DOHH2 (cell line): Measurements from ENCODE around the gene L3MBTL3.
"Not testable (repeated sequence)": the region's sequence is repeated elsewhere in the genome, so short reads cannot be mapped to it uniquely, and the experiment has no call there.

Source experiments
- H3F3A ChIP-seq: fragments of 200-600 bp; sonication (generic), shearing (Covaris generic); 2 replicates; pipeline ENCODE4 v1.6.0; 2016; ENCODE audit warnings: antibody characterized with exemption, mild to moderate bottlenecking; ENCODE audit not compliant: control insufficient read depth, insufficient read depth
- H3K27ac ChIP-seq: fragments of 200-600 bp; sonication (generic); 2 replicates; pipeline ENCODE4 v1.5.1; 2014; ENCODE audit warnings: low read depth, mild to moderate bottlenecking, low read length, moderate library complexity
- H3K27me3 ChIP-seq: fragments of 200-600 bp; sonication (generic); 2 replicates; pipeline ENCODE4 v1.6.1; 2014; ENCODE audit warnings: mild to moderate bottlenecking, low read length, mixed read lengths; ENCODE audit not compliant: control insufficient read depth
- H3K36me3 ChIP-seq: fragments of 200-600 bp; sonication (generic); 2 replicates; pipeline ENCODE4 v1.6.1; 2014; ENCODE audit warnings: mild to moderate bottlenecking, low read length, moderate library complexity, mixed read lengths; ENCODE audit not compliant: control insufficient read depth
- H3K4me1 ChIP-seq: fragments of 200-600 bp; sonication (generic); 2 replicates; pipeline ENCODE4 v1.6.1; 2014; ENCODE audit warnings: mild to moderate bottlenecking, low read length, mixed read lengths; ENCODE audit not compliant: control insufficient read depth
- H3K4me2 ChIP-seq: fragments of 200-600 bp; sonication (generic); 2 replicates; pipeline ENCODE4 v1.6.0; 2014; ENCODE audit warnings: mild to moderate bottlenecking, low read length, moderate library complexity
- H3K4me3 ChIP-seq: fragments of 200-600 bp; sonication (generic); 2 replicates; pipeline ENCODE4 v1.5.1; 2014; ENCODE audit warnings: mild to moderate bottlenecking, low read length, mixed read lengths
- H3K79me2 ChIP-seq: fragments of 200-600 bp; sonication (generic); 2 replicates; pipeline ENCODE4 v1.6.1; 2014; ENCODE audit warnings: mild to moderate bottlenecking, low read length, mixed read lengths; ENCODE audit not compliant: control insufficient read depth
- H3K9me2 ChIP-seq: fragments of 200-600 bp; sonication (generic); replicated peaks from 2 replicates; pipeline ENCODE4 v1.6.1; 2014; ENCODE audit warnings: mild to moderate bottlenecking, low read length, mixed read lengths; ENCODE audit not compliant: control insufficient read depth
- H3K9me3 ChIP-seq: fragments of 200-600 bp; sonication (generic); 2 replicates; pipeline ENCODE4 v1.6.1; 2014; ENCODE audit warnings: antibody characterized with exemption, low read length, mixed read lengths; ENCODE audit not compliant: control insufficient read depth, insufficient read depth
- H4K20me1 ChIP-seq: fragments of 200-600 bp; sonication (generic); 2 replicates; pipeline ENCODE4 v1.6.0; 2014; ENCODE audit warnings: low read depth, mild to moderate bottlenecking, antibody characterized with exemption, low read length, moderate library complexity; ENCODE audit not compliant: control insufficient read depth, insufficient read depth
- EZH2phosphoT487 ChIP-seq: fragments of 200-600 bp; sonication (generic); IDR thresholded peaks from 2 replicates; pipeline ENCODE4 v1.6.1; 2017; ENCODE audit warnings: borderline replicate concordance, mild to moderate bottlenecking, antibody characterized with exemption, low read length, moderate library complexity, mixed read lengths
- TF ChIP-seq, protein P1 (sequence below): fragments of 200-600 bp; sonication (generic); IDR thresholded peaks from one replicate; pipeline ENCODE4 v1.5.1; 2014; ENCODE audit warnings: antibody characterized with exemption, mild to moderate bottlenecking, low read depth, low read length; ENCODE audit not compliant: poor library complexity, severe bottlenecking

L3MBTL3 gene

DNA sequence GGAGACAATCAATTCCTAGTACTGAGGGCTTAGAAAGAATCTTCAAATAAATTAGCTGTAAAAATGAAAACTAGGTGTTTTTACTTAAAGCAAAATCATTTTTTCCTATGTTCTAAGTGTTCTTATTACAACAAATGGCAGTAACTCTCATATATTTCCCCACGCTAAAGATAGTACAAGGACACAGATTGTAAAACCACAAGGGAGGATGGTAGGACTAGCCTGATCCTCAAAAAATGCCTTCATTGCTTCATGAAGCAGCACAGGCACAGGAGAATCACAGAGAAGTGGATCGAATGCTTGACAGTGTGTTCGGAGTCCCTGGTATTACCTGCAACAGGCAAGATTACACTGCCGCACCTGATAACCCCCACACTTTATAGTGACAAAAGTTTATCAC lies 145.9 kb downstream of the L3MBTL3 start:
- no peaks in the 10 kb centered on the region for H3K79me2 ChIP-seq
- H4K20me1 ChIP-seq, result no peaks in the 10 kb centered on the region
- no peaks in the 10 kb centered on the region for H3K36me3 ChIP-seq
- no peak overlapping the region for H3K4me2 ChIP-seq
- H3K27ac ChIP-seq, result no peak overlapping the region
- no peak overlapping the region for H3K4me3 ChIP-seq
- H3K9me2 ChIP-seq, result no peaks in the 10 kb centered on the region
- no peaks in the 10 kb centered on the region for H3F3A ChIP-seq
- no peaks in the 10 kb centered on the region for H3K9me3 ChIP-seq
- H3K27me3 ChIP-seq, result no peaks in the 10 kb centered on the region
- no peaks in the 10 kb centered on the region for H3K4me1 ChIP-seq
- TF ChIP-seq EZH2phosphoT487, result no peak
- TF ChIP-seq, protein P1, sequence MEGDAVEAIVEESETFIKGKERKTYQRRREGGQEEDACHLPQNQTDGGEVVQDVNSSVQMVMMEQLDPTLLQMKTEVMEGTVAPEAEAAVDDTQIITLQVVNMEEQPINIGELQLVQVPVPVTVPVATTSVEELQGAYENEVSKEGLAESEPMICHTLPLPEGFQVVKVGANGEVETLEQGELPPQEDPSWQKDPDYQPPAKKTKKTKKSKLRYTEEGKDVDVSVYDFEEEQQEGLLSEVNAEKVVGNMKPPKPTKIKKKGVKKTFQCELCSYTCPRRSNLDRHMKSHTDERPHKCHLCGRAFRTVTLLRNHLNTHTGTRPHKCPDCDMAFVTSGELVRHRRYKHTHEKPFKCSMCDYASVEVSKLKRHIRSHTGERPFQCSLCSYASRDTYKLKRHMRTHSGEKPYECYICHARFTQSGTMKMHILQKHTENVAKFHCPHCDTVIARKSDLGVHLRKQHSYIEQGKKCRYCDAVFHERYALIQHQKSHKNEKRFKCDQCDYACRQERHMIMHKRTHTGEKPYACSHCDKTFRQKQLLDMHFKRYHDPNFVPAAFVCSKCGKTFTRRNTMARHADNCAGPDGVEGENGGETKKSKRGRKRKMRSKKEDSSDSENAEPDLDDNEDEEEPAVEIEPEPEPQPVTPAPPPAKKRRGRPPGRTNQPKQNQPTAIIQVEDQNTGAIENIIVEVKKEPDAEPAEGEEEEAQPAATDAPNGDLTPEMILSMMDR, result no peak

DNA sequence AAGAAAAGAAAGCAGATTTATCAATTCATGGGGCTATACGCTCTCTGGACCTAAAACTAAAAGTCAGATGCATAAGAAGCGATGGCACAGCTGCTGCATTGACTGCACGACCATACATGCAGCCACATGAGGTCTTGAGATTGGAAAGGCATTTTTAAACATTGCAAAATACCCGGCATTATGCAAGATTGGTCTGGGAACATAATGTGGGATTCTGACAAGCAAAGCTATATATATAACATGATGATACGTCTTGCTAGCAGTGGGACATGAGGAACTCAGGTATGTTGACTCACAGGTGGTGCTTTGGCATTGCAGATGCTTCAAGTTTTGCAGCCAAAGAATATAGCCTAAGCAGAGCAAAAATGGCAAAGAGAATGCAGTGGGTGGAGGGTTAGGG lies 149.3 kb downstream of the L3MBTL3 start:
- no peaks in the 10 kb centered on the region for H3K36me3 ChIP-seq
- H4K20me1 ChIP-seq, result no peaks in the 10 kb centered on the region
- no peaks in the 10 kb centered on the region for H3K9me3 ChIP-seq
- no peak overlapping the region for H3K4me2 ChIP-seq
- no peaks in the 10 kb centered on the region for H3K79me2 ChIP-seq
- no peaks in the 10 kb centered on the region for H3K9me2 ChIP-seq
- no peak for TF ChIP-seq EZH2phosphoT487
- TF ChIP-seq, protein P1, result no peak
- no peaks in the 10 kb centered on the region for H3K27me3 ChIP-seq
- no peaks in the 10 kb centered on the region for H3K4me1 ChIP-seq
- H3K27ac ChIP-seq, result no peak overlapping the region
- no peak overlapping the region for H3K4me3 ChIP-seq
- H3F3A ChIP-seq, result no peaks in the 10 kb centered on the region

DNA sequence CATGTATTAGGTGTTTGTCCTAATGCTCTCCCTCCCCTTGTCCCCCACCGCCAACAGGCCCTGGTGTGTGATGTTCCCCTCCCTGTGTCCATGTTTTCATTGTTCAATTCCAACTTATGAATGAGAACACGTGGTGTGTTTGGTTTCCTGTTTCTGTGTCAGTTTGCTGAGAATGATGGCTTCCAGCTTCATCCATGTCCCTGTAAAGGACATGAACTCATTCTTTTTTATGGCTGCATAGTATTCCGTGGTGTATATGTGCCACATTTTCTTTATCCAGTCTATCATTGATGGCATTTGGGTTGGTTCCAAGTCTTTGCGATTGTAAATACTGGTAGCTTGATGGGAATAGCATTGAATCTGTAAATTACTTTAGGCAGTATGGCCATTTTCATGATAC lies 151.8 kb downstream of the L3MBTL3 start:
- H3F3A ChIP-seq, H3K36me3 ChIP-seq, H3K9me2 ChIP-seq, H4K20me1 ChIP-seq, H3K4me1 ChIP-seq, H3K9me3 ChIP-seq, H3K79me2 ChIP-seq, H3K27ac ChIP-seq, H3K4me3 ChIP-seq, H3K4me2 ChIP-seq, H3K27me3 ChIP-seq: not testable (repeated sequence)

DNA sequence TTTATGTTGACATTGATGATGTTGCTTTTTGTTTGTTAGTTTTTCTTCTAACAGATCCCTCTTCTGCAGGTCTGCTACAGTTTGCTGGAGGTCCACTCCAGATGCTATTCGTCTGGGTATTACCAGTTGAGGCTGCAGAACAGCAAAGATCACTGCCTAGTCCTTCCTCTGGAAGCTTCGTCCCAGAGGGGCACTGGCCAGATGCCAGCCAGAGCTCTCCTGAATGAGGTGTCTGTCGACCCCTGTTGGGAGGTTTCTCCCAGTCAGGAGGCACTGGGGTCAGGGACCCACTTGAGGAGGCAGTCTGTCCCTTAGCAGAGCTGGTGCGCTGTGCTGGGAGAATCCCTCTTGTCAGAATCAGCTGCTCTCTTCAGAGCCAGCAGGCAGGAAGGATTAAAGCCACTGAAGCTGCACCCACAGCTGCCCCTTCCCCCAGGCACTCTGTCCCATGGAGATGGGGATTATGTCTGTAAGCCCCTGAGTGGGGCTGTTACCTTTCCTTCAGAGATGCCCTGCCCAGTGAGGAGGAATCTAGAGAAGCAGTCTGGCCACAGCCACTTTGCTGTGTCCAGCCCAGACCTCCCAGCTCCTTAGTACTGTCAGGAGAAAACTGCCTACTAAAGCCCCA lies 155.1 kb downstream of the L3MBTL3 start:
- not testable (repeated sequence) for H3K4me1 ChIP-seq, H3K9me3 ChIP-seq, H3K27me3 ChIP-seq, H3K79me2 ChIP-seq, H3F3A ChIP-seq, H3K9me2 ChIP-seq, H3K27ac ChIP-seq, H4K20me1 ChIP-seq, H3K4me3 ChIP-seq, H3K4me2 ChIP-seq, H3K36me3 ChIP-seq
